D721Med (cell line): ENCODE data around the gene CCDC91.
"Not testable (repeated sequence)": the region's sequence is repeated elsewhere in the genome, so short reads cannot be mapped to it uniquely, and the experiment has no call there.

Experiments
- DNase-seq: peaks from one replicate; pipeline ENCODE4 v3.0.0; 2011; ENCODE audit warnings: low spot score; ENCODE audit not compliant: insufficient read length
- FAIRE-seq: peaks from 2 replicates; lab custom pipeline; 2011; peaks lifted over from hg19 to GRCh38; lab: Jason Lieb, UNC
- CTCF ChIP-seq: IDR thresholded peaks from 2 replicates; pipeline ENCODE4 v1.5.1; 2012; ENCODE audit warnings: mild to moderate bottlenecking, control low read depth; ENCODE audit not compliant: insufficient read depth; ENCODE audit errors: missing control alignments

Gene CCDC91

GRCh38 chr12:28463396-28463795 lies 273.1 kb downstream of the CCDC91 start:
- FAIRE-seq, result no peak
- DNase-seq, result no peak
- no peak for TF ChIP-seq CTCF

GRCh38 chr12:28471762-28472161 lies 281.5 kb downstream of the CCDC91 start:
- FAIRE-seq, DNase-seq: not testable (repeated sequence)

- not testable (repeated sequence) for FAIRE-seq, DNase-seq
These were observed 285.9 kb downstream of the CCDC91 start for GRCh38 chr12:28476206-28476605.

- not testable (repeated sequence) for DNase-seq, FAIRE-seq
These were observed 288.8 kb downstream of the CCDC91 start for GRCh38 chr12:28479097-28479496.

- no peak for FAIRE-seq
These were observed 289.4 kb downstream of the CCDC91 start for GRCh38 chr12:28479683-28480082.

GRCh38 chr12:28484156-28484555 lies 293.9 kb downstream of the CCDC91 start:
- FAIRE-seq, result no peak
- TF ChIP-seq CTCF, result no peak
- no peak for DNase-seq

More at GRCh38 chr12:28479683-28480082, 289.4 kb downstream of the CCDC91 start:
- no peak for DNase-seq
- no peak for TF ChIP-seq CTCF

GRCh38 chr12:28486521-28486920 lies 296.3 kb downstream of the CCDC91 start:
- no peak for FAIRE-seq
- no peak for TF ChIP-seq CTCF
- DNase-seq, result no peak

- FAIRE-seq, result no peak
These were observed 299.0 kb downstream of the CCDC91 start for GRCh38 chr12:28489246-28489645.

More at GRCh38 chr12:28489246-28489645, 299.0 kb downstream of the CCDC91 start:
- DNase-seq, result no peak
- no peak for TF ChIP-seq CTCF
